Stomach smooth muscle (tissue), 2 donors: ENCODE measurements around the gene TMEM214.

Source experiments
- H3K27ac ChIP-seq: one replicate; pipeline ENCODE4 v1.7.0; 2013; ENCODE audit warnings: mild to moderate bottlenecking, low read length, inconsistent platforms
- H3K27me3 ChIP-seq, 2 donors: one replicate each; pipeline ENCODE4 v1.7.0; 2013; ENCODE audit warnings: low read length in 2 of 2; ENCODE audit not compliant: insufficient read depth in 2 of 2, control insufficient read depth in 1 of 2
- H3K36me3 ChIP-seq, 2 donors: one replicate each; pipeline ENCODE4 v1.7.0; 2013; ENCODE audit warnings: low read length in 2 of 2; ENCODE audit not compliant: control insufficient read depth in 2 of 2, insufficient read depth in 2 of 2
- H3K4me1 ChIP-seq: one replicate; pipeline ENCODE4 v1.7.0; 2013; ENCODE audit warnings: low read length; ENCODE audit not compliant: control insufficient read depth, insufficient read depth
- H3K4me3 ChIP-seq, 2 donors: one replicate each; pipeline ENCODE4 v1.7.0; 2013; ENCODE audit warnings: low read length in 2 of 2
- H3K9ac ChIP-seq, 2 donors: one replicate each; pipeline ENCODE4 v1.7.0; 2013; ENCODE audit warnings: low read length in 2 of 2, mild to moderate bottlenecking in 1 of 2
- H3K9me3 ChIP-seq, 2 donors: one replicate each; pipeline ENCODE4 v1.7.0; 2013; ENCODE audit warnings: low read length in 2 of 2; ENCODE audit not compliant: control insufficient read depth in 2 of 2
- donor health status: healthy.
- donor health status: Pancreatic carcinoma.

The TMEM214 gene

DNA sequence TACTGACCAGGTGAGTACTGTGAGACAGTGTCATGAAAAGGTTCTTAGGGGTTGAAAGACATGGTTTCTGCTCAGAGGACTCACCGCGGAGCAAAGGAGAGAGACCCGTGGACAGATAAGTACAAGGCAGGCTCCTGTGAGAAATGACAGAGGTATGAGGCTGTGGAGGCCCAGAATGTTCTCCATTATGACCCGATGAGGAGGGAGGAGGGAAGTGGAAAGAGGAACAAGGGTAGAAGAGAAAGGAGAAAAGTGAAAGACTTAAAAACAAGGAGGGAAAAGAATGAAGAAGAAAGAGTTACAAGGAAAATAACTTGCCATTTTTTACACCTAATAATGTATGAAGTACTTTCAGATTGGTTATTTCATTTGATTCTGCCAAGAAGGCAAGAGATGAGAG lies 32.5 kb upstream of the TMEM214 start:
- Histone ChIP-seq H3K36me3 (no peaks in the 10 kb centered on the region), H3K9ac (no peak overlapping the region), H3K27ac (no peak overlapping the region), H3K9me3 (no peaks in the 10 kb centered on the region), H3K27me3 (no peaks in the 10 kb centered on the region), H3K4me3 (no peak overlapping the region), H3K4me1 (no peaks in the 10 kb centered on the region)

DNA sequence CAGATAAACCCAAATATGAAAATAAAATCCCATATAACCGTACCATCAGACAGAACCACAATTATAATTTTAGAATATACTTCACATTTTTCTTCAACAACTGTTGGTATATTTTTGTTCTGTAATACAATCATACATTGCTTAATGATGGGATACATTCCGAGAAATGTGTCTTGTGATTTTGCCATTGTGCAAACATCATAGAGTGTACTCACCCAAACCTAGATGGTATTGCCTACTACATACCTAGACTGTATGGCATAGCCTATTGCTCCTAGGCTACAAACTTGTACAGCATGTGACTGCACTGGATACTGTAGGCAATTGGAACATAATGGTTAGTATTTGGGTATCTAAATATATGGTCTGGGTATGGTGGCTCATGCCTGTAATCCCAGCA lies 31.8 kb upstream of the TMEM214 start:
- no peak overlapping the region for H3K27ac ChIP-seq
- H3K27me3 ChIP-seq = no peaks in the 10 kb centered on the region
- no peak overlapping the region for H3K4me3 ChIP-seq
- H3K9me3 ChIP-seq = no peaks in the 10 kb centered on the region
- no peak overlapping the region for H3K9ac ChIP-seq
- no peaks in the 10 kb centered on the region for H3K4me1 ChIP-seq
- H3K36me3 ChIP-seq = no peaks in the 10 kb centered on the region

DNA sequence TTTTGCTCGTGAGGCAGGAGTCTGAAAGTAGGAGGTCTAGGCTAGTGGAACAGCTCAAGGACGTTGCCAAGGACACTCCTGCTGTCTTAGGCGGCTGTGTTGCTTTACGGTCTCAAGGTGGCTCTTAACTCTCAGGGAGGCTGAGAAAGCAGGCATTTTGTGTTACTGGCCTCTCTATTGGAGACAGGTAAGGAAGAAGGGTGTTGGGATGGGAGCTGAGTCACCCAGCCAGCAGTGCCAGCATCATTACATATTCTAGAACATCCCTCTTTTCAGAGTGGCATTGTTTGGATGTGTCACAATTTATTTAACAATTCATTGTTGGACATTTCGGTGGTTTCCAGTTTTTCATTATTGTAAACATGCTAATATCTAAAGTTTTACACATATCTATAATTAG lies 30.8 kb upstream of the TMEM214 start:
- no peaks in the 10 kb centered on the region for H3K27me3 ChIP-seq
- no peak overlapping the region for H3K27ac ChIP-seq
- no peaks in the 10 kb centered on the region for H3K9me3 ChIP-seq
- no peaks in the 10 kb centered on the region for H3K36me3 ChIP-seq
- H3K4me1 ChIP-seq = no peaks in the 10 kb centered on the region
- H3K9ac ChIP-seq = no peak overlapping the region
- no peak overlapping the region for H3K4me3 ChIP-seq

DNA sequence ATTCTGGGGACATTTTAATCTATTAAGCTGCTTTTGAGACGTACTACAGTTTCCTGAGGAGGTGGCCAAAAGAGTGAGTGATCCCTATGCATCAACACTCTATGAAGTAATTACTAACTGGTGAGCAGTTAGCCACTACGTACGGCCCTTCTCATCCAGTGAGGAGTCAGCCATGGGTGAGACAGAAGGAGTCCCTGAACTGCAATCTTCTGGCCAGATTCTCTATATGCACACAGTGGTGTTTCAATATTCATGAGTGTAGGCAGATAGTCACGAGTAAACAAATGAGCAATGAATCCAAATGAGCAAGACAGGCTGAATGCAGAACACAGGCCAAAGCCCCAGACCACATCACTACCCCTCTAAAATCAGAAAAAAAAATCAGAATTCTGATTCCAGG lies 29.8 kb upstream of the TMEM214 start:
- Histone ChIP-seq H3K36me3 (no peaks in the 10 kb centered on the region), H3K27ac (no peak overlapping the region), H3K27me3 (no peaks in the 10 kb centered on the region), H3K4me3 (no peak overlapping the region), H3K4me1 (no peaks in the 10 kb centered on the region), H3K9me3 (no peaks in the 10 kb centered on the region), H3K9ac (no peak overlapping the region)

DNA sequence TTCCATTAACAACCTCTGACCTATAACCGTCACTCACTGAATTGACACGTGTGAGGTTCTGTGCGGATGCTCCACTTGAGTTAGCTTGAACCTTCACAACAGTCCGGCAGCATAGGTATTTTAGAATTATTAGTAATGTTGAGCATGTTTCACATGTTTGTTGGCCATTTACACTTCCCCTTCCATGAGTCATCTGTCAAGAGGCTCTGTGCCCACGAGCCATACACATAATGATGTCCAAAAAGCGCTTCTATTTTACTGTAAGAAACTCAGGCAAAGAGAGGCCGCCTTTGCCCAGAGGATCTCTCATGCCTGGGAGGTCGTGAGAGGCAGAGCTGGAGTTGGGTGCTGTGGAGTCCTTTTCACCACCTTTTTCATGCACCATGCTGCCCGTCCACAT lies 28.9 kb upstream of the TMEM214 start:
- Histone ChIP-seq H3K9ac (no peak overlapping the region), H3K9me3 (no peaks in the 10 kb centered on the region), H3K27me3 (no peaks in the 10 kb centered on the region), H3K4me1 (no peaks in the 10 kb centered on the region), H3K27ac (no peak overlapping the region), H3K4me3 (no peak overlapping the region), H3K36me3 (no peaks in the 10 kb centered on the region)

DNA sequence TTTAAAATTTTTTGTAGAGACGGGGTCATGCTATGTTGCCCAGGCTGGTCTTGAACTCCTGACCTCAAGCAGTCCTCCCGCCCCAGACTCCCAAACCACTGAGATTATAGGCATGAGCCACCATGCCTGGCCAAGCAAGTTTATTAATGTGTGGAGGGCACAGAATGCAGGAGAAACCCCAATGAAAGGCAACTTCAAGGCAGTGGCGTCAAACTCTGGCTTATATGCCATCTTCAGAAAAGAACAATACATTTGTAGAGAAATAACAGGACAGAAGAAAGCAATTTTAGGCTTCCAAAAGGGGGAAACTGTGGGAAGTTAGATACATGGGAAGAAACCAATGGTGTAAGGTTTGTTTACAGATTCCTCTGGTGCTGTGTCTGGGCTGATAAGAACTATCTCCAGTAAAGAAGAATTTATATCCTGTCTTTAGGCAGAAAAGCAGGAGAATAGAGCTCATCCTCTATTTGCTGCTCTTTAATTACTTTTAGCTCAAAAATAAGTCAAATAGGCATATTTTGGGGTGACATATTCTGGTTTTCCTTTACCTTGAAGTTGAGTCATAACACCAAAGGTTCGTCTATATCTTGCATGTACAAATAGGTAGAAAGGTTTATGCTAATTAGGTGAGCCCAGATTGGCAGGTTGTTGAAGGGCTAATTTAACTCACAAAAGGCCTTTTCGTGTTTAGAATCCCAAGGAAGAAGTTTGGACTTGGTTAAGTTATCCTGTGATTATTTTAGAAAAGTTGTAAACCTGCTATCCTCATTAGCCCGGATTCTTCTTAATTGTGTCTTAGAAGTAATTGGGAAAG lies 26.0 kb upstream of the TMEM214 start:
- Histone ChIP-seq H3K4me3 (no peak overlapping the region), H3K4me1 (no peaks in the 10 kb centered on the region), H3K36me3 (no peaks in the 10 kb centered on the region), H3K9ac (no peak overlapping the region), H3K27me3 (no peaks in the 10 kb centered on the region), H3K9me3 (no peaks in the 10 kb centered on the region), H3K27ac (no peak overlapping the region)

DNA sequence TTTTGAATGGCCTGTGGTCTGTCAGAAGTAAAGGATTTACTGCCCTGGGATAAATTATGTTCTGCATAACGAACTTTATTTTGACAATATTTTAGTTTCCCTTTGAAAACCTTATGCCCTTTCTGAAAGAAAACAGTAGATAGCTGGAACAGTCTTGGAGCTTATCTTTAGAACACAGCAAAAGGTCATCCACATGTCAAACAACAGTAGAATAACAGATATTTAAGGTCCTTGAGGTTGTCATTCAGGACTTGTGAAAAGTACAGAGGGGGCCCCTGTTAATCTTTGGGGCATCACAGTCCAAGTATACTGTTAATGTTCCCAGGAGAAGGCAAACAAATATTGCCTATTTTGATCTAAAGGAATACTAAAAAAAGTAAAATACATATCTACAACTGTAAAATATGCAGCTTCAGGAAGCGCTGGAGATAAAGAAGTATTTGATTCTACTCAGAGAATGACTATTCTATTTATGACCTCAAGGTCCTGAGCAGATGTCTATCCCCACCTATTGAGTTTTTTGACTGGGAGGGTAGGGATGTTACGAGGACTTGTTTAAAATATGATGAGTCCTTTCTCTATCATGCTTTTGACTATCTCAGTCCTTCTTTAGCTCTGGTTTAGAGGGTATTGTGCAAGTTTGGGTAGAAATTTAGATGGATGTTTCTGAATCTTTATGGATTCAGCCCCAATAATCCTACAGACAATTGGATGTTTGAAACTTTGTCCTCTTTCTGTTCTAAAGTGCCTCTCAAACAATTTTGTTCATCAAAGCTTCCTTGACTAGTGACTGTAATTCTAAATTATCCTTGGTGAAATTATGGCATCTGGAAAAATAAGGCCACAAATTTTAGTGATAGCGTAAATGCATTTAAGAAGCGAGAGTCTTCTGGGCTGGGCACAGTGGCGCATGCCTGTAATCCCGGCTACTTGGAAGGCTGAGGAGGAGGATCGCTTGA lies 25.1 kb upstream of the TMEM214 start:
- H3K27ac ChIP-seq = no peak overlapping the region
- no peaks in the 10 kb centered on the region for H3K4me1 ChIP-seq
- no peaks in the 10 kb centered on the region for H3K27me3 ChIP-seq
- H3K4me3 ChIP-seq = no peak overlapping the region
- H3K36me3 ChIP-seq = no peaks in the 10 kb centered on the region
- H3K9me3 ChIP-seq = no peaks in the 10 kb centered on the region
- H3K9ac ChIP-seq = no peak overlapping the region

DNA sequence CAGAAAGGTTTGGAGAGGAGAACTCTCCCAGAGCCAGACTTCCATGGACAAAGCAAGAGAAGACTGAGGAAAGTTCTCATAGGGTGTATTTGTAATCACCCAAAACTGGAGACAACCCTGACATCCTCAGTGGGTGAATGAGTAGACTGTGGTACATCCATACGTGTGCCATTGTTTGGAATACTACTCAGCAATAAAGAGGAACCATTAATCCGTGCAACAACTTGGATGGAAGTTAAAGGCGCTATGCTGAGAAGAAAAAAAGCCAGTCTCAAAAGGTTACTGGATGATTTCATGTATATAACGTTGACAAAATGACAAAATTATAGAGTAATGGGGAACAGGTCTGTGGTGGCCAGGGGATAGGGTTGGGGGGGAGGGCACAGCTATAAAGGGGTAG lies 24.1 kb upstream of the TMEM214 start:
- Histone ChIP-seq H3K27ac (no peak overlapping the region), H3K27me3 (no peaks in the 10 kb centered on the region), H3K9me3 (no peaks in the 10 kb centered on the region), H3K36me3 (no peaks in the 10 kb centered on the region), H3K4me1 (no peaks in the 10 kb centered on the region), H3K9ac (no peak overlapping the region), H3K4me3 (no peak overlapping the region)

DNA sequence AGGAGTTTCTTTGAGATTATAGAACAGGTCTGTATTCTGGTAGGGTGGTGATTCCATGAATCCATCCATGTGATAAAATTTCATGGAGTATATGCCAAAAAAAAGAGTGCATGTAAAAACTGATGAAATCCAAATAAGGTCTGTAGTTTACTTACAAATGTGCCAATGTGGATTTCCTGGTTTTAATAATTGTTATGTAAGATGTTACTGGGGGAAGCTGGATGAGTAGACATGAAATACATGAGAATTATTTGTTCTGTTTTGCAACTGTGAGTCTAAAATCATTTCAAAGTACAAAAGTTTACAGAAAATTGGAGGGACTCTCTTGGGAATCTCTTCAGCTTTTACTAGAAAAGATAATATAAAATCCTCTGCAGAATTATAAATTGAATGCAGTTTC lies 23.7 kb upstream of the TMEM214 start:
- no peaks in the 10 kb centered on the region for H3K4me1 ChIP-seq
- no peak overlapping the region for H3K9ac ChIP-seq
- H3K4me3 ChIP-seq = no peak overlapping the region
- H3K27me3 ChIP-seq = no peaks in the 10 kb centered on the region
- H3K27ac ChIP-seq = no peak overlapping the region
- no peaks in the 10 kb centered on the region for H3K36me3 ChIP-seq
- H3K9me3 ChIP-seq = no peaks in the 10 kb centered on the region

DNA sequence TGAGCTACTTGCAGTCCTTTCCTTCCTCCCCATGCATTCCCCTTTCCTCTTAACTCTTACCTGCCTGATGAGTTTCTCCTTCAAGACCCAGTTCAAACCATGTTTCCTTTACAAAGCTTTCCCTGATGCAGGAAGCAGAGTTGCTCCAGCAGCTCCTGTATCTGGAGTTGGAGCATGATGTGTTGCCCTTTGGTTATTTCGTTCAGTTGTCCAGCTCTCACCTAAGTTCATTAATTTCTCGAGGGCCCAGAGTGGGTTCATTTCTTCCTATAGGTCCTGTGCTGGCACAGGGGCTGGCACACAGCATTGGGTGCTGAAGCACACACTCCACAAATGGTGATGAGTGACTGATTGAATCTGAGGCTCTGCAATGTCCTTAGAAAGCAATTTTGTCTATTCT lies 23.0 kb upstream of the TMEM214 start:
- Histone ChIP-seq H3K27ac (no peak overlapping the region), H3K9me3 (no peaks in the 10 kb centered on the region), H3K9ac (no peak overlapping the region), H3K4me3 (no peak overlapping the region), H3K27me3 (no peaks in the 10 kb centered on the region), H3K4me1 (no peaks in the 10 kb centered on the region), H3K36me3 (no peaks in the 10 kb centered on the region)

DNA sequence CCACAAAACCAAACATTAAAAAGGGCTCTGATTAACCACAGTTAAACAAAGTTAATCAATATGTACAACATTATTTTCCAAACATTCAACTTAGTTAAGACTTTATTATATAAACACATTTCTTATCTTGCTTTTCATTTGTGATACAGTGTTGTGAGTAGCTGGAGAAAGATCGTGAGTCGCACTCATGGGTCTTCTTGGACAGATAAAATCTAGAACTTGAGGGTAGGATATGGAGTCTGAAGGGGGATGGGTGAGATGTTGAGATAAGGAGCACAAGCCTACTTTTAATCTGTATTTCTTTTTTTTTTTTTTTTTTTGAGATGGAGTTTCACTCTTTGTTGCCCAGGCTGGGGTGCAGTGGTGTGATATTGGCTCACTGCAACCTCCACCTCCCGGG lies 22.6 kb upstream of the TMEM214 start:
- no peak overlapping the region for H3K9ac ChIP-seq
- no peaks in the 10 kb centered on the region for H3K9me3 ChIP-seq
- H3K27me3 ChIP-seq = no peaks in the 10 kb centered on the region
- no peaks in the 10 kb centered on the region for H3K36me3 ChIP-seq
- H3K4me1 ChIP-seq = no peaks in the 10 kb centered on the region
- H3K4me3 ChIP-seq = no peak overlapping the region
- H3K27ac ChIP-seq = no peak overlapping the region
